ENCODE measurements around the gene TMEM132D.
"Not testable (repeated sequence)": the region's sequence is repeated elsewhere in the genome, so short reads cannot be mapped to it uniquely, and the experiment has no call there.

TMEM132D gene

GRCh38 chr12:129903956-129904829, at the start of gene TMEM132D:
TMEM132D (minus strand) TSS chr12:129904025.
- DNase-seq: no peak

- no peak for DNase-seq
Observed at GRCh38 chr12:129949651-129950050, 45.8 kb upstream of the TMEM132D start.

- DNase-seq: no peak
Observed at GRCh38 chr12:129941618-129942017, 37.8 kb upstream of the TMEM132D start.

- DNase-seq: no peak
Observed at GRCh38 chr12:129938089-129938488, 34.3 kb upstream of the TMEM132D start.

- no peak for DNase-seq
Observed at GRCh38 chr12:129937426-129937825, 33.6 kb upstream of the TMEM132D start.

GRCh38 chr12:129928643-129929042, 24.8 kb upstream of the TMEM132D start:
- no peak for DNase-seq

- DNase-seq: no peak
Observed at GRCh38 chr12:129927316-129927900, 23.6 kb upstream of the TMEM132D start.

- no peak for DNase-seq
Observed at GRCh38 chr12:129911428-129912049, 7.7 kb upstream of the TMEM132D start.

- DNase-seq: no peak
Observed at GRCh38 chr12:129909051-129910020, 5.5 kb upstream of the TMEM132D start.

- no peak for DNase-seq
Observed at GRCh38 chr12:129903092-129903945, 506 bp downstream of the TMEM132D start.

- no peak for DNase-seq
Observed at GRCh38 chr12:129902371-129903091, 1.3 kb downstream of the TMEM132D start.

- DNase-seq: no peak
Observed at GRCh38 chr12:129901254-129901653, 2.6 kb downstream of the TMEM132D start.

GRCh38 chr12:129900306-129900705, 3.5 kb downstream of the TMEM132D start:
- DNase-seq: no peak

- not testable (repeated sequence) for DNase-seq
Observed at GRCh38 chr12:129899045-129899444, 4.8 kb downstream of the TMEM132D start.

- DNase-seq: no peak
Observed at GRCh38 chr12:129893691-129894090, 10.1 kb downstream of the TMEM132D start.

GRCh38 chr12:129887101-129887500, 16.7 kb downstream of the TMEM132D start:
- DNase-seq: no peak

GRCh38 chr12:129886541-129886940, 17.3 kb downstream of the TMEM132D start:
- DNase-seq: no peak

- no peak for DNase-seq
Observed at GRCh38 chr12:129885287-129885686, 18.5 kb downstream of the TMEM132D start.

- no peak for DNase-seq
Observed at GRCh38 chr12:129877411-129877810, 26.4 kb downstream of the TMEM132D start.

GRCh38 chr12:129873833-129874208, 30.0 kb downstream of the TMEM132D start:
- no peak for DNase-seq

Measured in SIG-M5 (cell line).